GM12878 (cell line): ENCODE measurements around the gene FAM53B.

Experiments used
- BRCA1 ChIP-seq: IDR thresholded peaks from 2 replicates; pipeline ENCODE4 v1.6.1; 2011; ENCODE audit warnings: low read depth, low read length, improper control_type of control experiment
- CTCF ChIP-seq, 3 experiments: IDR thresholded peaks in 2 of 3; conservative IDR thresholded peaks in 1 of 3; 2 replicates each; pipeline ENCODE4 v1.5.1; 2011; ENCODE audit warnings: low read depth in 3 of 3, low read length in 3 of 3, mild to moderate bottlenecking in 3 of 3, control low read depth in 2 of 3, moderate library complexity in 2 of 3, inconsistent platforms in 1 of 3, mixed read lengths in 1 of 3; ENCODE audit not compliant: control insufficient read depth in 2 of 3, insufficient read depth in 1 of 3; ENCODE audit errors: extremely low read depth in 1 of 3
- HCFC1 ChIP-seq: fragments of 150-350 bp; IDR thresholded peaks from 2 replicates; pipeline ENCODE4 v1.6.1; 2014; ENCODE audit warnings: low read length
- JUND ChIP-seq: IDR thresholded peaks from 2 replicates; pipeline ENCODE4 v1.6.1; 2012; ENCODE audit warnings: low read depth, mild to moderate bottlenecking, low read length, improper control_type of control experiment, moderate library complexity
- MTA3 ChIP-seq: IDR thresholded peaks from 2 replicates; pipeline ENCODE4 v1.6.1; 2012; ENCODE audit warnings: low read length, inconsistent platforms, borderline replicate concordance
- POLR2A ChIP-seq: IDR thresholded peaks from 2 replicates; pipeline ENCODE4 v1.6.1; 2011; ENCODE audit warnings: low read depth, mild to moderate bottlenecking, low read length
- POLR2AphosphoS5 ChIP-seq: IDR thresholded peaks from 2 replicates; pipeline ENCODE4 v1.6.1; 2011; ENCODE audit warnings: mild to moderate bottlenecking, low read length, inconsistent platforms
- PRDM15 ChIP-seq: fragments of 450-650 bp; formaldehyde crosslinking; IDR thresholded peaks from 2 replicates; pipeline ENCODE4 v1.4.0; 2020; ENCODE audit warnings: mild to moderate bottlenecking, moderate library complexity
- SP1 ChIP-seq: IDR thresholded peaks from one replicate; pipeline ENCODE4 v1.6.1; 2011; ENCODE audit warnings: low read depth, low read length
- TARDBP ChIP-seq: IDR thresholded peaks from 2 replicates; pipeline ENCODE4 v1.6.1; 2016; ENCODE audit warnings: borderline replicate concordance
- TF ChIP-seq, protein P1 (sequence below): fragments of 450-650 bp; formaldehyde crosslinking; IDR thresholded peaks from 2 replicates; pipeline ENCODE4 v1.5.0; 2022; ENCODE audit warnings: mild to moderate bottlenecking, missing genetic modification characterization
- TF ChIP-seq, protein P2 (sequence below): IDR thresholded peaks from 2 replicates; pipeline ENCODE4 v1.6.1; 2012; ENCODE audit warnings: mild to moderate bottlenecking, low read depth, low read length

GRCh38 chr10:124701435-124701834, 42.7 kb downstream of the FAM53B start:
- TF ChIP-seq JUND (no peak), CTCF (IDR thresholded peaks at IDR 0.05 in 2 of 3, conservative IDR thresholded peaks at IDR 0.05 in 1 of 3; ENCODE audit: control insufficient read depth in 2 of 3, extremely low read depth in 1 of 3, insufficient read depth in 1 of 3, low read depth in 3 of 3, low read length in 3 of 3) (no peak), PRDM15 (CRISPR knock-in tag) (no peak), HCFC1 (no peak), POLR2A (no peak), BRCA1 (no peak), SP1 (no peak), TARDBP (no peak), MTA3 (no peak), POLR2AphosphoS5 (no peak)
- TF ChIP-seq, protein P1, sequence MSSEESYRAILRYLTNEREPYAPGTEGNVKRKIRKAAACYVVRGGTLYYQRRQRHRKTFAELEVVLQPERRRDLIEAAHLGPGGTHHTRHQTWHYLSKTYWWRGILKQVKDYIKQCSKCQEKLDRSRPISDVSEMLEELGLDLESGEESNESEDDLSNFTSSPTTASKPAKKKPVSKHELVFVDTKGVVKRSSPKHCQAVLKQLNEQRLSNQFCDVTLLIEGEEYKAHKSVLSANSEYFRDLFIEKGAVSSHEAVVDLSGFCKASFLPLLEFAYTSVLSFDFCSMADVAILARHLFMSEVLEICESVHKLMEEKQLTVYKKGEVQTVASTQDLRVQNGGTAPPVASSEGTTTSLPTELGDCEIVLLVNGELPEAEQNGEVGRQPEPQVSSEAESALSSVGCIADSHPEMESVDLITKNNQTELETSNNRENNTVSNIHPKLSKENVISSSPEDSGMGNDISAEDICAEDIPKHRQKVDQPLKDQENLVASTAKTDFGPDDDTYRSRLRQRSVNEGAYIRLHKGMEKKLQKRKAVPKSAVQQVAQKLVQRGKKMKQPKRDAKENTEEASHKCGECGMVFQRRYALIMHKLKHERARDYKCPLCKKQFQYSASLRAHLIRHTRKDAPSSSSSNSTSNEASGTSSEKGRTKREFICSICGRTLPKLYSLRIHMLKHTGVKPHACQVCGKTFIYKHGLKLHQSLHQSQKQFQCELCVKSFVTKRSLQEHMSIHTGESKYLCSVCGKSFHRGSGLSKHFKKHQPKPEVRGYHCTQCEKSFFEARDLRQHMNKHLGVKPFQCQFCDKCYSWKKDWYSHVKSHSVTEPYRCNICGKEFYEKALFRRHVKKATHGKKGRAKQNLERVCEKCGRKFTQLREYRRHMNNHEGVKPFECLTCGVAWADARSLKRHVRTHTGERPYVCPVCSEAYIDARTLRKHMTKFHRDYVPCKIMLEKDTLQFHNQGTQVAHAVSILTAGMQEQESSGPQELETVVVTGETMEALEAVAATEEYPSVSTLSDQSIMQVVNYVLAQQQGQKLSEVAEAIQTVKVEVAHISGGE (CRISPR knock-in tag) = no peak
- TF ChIP-seq, protein P2, sequence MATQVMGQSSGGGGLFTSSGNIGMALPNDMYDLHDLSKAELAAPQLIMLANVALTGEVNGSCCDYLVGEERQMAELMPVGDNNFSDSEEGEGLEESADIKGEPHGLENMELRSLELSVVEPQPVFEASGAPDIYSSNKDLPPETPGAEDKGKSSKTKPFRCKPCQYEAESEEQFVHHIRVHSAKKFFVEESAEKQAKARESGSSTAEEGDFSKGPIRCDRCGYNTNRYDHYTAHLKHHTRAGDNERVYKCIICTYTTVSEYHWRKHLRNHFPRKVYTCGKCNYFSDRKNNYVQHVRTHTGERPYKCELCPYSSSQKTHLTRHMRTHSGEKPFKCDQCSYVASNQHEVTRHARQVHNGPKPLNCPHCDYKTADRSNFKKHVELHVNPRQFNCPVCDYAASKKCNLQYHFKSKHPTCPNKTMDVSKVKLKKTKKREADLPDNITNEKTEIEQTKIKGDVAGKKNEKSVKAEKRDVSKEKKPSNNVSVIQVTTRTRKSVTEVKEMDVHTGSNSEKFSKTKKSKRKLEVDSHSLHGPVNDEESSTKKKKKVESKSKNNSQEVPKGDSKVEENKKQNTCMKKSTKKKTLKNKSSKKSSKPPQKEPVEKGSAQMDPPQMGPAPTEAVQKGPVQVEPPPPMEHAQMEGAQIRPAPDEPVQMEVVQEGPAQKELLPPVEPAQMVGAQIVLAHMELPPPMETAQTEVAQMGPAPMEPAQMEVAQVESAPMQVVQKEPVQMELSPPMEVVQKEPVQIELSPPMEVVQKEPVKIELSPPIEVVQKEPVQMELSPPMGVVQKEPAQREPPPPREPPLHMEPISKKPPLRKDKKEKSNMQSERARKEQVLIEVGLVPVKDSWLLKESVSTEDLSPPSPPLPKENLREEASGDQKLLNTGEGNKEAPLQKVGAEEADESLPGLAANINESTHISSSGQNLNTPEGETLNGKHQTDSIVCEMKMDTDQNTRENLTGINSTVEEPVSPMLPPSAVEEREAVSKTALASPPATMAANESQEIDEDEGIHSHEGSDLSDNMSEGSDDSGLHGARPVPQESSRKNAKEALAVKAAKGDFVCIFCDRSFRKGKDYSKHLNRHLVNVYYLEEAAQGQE = no peak
